NAMALWA (cell line): ENCODE data around the gene SNX8.

Experiments used
- DNase-seq: peaks from one replicate; pipeline ENCODE4 v3.0.0-alpha.2; 2015; ENCODE audit warnings: low spot score

Gene SNX8

GRCh38 chr7:2244404-2244995 lies 69.7 kb downstream of the SNX8 start:
- no peak for DNase-seq

- no peak for DNase-seq
These were observed 70.8 kb downstream of the SNX8 start for GRCh38 chr7:2243458-2243857.

GRCh38 chr7:2242541-2243429 lies 71.5 kb downstream of the SNX8 start:
- peak; percentile 82 for DNase-seq

- DNase-seq, result peak; percentile 81
These were observed 72.4 kb downstream of the SNX8 start, which contains the start of the genes MRM2 and NUDT1 for GRCh38 chr7:2241580-2242540. Gene MRM2, minus strand, starts transcription at chr7:2242205. Its CDS starts 36 bp downstream, at chr7:2242169. Gene NUDT1, plus strand, starts transcription at chr7:2242226. Its CDS starts 2,349 bp downstream, at chr7:2244575.

GRCh38 chr7:2239242-2239641 lies 75.0 kb downstream of the SNX8 start:
- DNase-seq, result no peak

- DNase-seq, result peak; percentile 94
These were observed 77.1 kb downstream of the SNX8 start for GRCh38 chr7:2237109-2237602.

GRCh38 chr7:2233926-2234325 lies 80.3 kb downstream of the SNX8 start:
- no peak for DNase-seq

- DNase-seq, result peak; percentile 95
These were observed 81.3 kb downstream of the SNX8 start, which contains the start of gene MAD1L1 for GRCh38 chr7:2232766-2233520. Gene MAD1L1, minus strand, starts transcription at chr7:2232945. Its CDS starts 2,812 bp downstream, at chr7:2230133.

GRCh38 chr7:2231992-2232765 lies 82.1 kb downstream of the SNX8 start:
- peak; percentile 69 for DNase-seq

GRCh38 chr7:2230882-2231281 lies 83.4 kb downstream of the SNX8 start:
- DNase-seq, result no peak

GRCh38 chr7:2230226-2230625 lies 84.0 kb downstream of the SNX8 start:
- DNase-seq, result no peak

- DNase-seq, result no peak
These were observed 84.8 kb downstream of the SNX8 start for GRCh38 chr7:2229467-2229866.

GRCh38 chr7:2228921-2229320 lies 85.3 kb downstream of the SNX8 start:
- no peak for DNase-seq

- DNase-seq, result no peak
These were observed 86.5 kb downstream of the SNX8 start for GRCh38 chr7:2227699-2228098.

- DNase-seq, result no peak
These were observed 88.4 kb downstream of the SNX8 start for GRCh38 chr7:2225830-2226229.

- no peak for DNase-seq
These were observed 88.9 kb downstream of the SNX8 start for GRCh38 chr7:2225336-2225735.

- no peak for DNase-seq
These were observed 89.3 kb downstream of the SNX8 start for GRCh38 chr7:2224934-2225333.

GRCh38 chr7:2224491-2224928 lies 89.7 kb downstream of the SNX8 start:
- no peak for DNase-seq

GRCh38 chr7:2223321-2223720 lies 90.9 kb downstream of the SNX8 start:
- no peak for DNase-seq

GRCh38 chr7:2222516-2222915 lies 91.7 kb downstream of the SNX8 start:
- DNase-seq, result no peak
